Activated CD4-positive, alpha-beta T cell treated with anti-CD3 and anti-CD28 coated beads for 24 hours (primary cell): ENCODE results near the gene KCNH5.

Experiments used
- DNase-seq, 2 donors: peaks; one replicate each; pipeline ENCODE4 v3.0.0-alpha.2; 2020; ENCODE audit warnings: low read depth in 2 of 2

KCNH5 gene

GRCh38 chr14:63045234-63045611 is at the start of gene KCNH5:
Gene KCNH5, minus strand, starts transcription at chr14:63045458. Its CDS starts 272 bp downstream, at chr14:63045186.
- no peak for DNase-seq

GRCh38 chr14:63091394-63091996 is 46.2 kb upstream of the KCNH5 start:
- DNase-seq, result no peak

- DNase-seq, result no peak
These were observed 43.6 kb upstream of the KCNH5 start for GRCh38 chr14:63088865-63089264.

DNA sequence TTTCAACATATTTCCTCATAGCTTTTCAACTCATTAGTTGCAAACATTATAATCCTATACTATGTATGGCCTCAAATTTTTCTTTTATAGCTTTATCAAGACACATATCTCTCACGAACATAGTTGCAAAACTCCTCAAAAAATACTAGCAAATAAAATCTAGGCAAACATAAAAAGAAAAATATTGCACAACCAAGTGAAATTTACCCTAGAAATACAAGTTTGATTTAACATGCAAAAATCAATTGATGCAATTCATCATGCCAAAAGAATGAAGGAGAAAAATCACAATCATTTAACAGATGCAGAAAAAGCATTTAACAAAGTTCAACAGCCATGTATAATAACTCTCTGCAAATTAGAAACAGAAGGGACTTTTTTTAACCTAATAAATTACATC is 33.3 kb upstream of the KCNH5 start:
- DNase-seq, result no peak

- DNase-seq, result no peak
These were observed 31.2 kb upstream of the KCNH5 start for GRCh38 chr14:63076488-63076887.

DNA sequence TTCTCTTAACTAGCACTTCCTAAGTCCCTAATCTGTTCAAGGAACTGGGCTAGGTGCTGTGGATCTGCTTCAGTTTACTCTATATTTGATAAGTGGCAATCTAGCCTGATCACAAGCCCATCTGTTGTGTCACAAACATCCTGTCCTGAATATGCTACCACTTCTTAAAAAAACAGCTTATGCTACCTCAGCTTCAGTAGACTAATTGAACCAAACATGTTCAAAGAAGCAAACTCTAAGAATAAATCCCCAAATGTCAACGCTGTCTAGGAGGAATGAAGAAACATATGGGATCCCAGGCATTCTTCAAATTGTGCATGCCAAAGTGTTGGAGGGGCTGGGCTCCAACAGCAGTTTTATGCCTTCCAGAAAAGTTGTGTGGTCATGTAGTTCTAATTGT is 10.4 kb upstream of the KCNH5 start:
- no peak for DNase-seq

DNA sequence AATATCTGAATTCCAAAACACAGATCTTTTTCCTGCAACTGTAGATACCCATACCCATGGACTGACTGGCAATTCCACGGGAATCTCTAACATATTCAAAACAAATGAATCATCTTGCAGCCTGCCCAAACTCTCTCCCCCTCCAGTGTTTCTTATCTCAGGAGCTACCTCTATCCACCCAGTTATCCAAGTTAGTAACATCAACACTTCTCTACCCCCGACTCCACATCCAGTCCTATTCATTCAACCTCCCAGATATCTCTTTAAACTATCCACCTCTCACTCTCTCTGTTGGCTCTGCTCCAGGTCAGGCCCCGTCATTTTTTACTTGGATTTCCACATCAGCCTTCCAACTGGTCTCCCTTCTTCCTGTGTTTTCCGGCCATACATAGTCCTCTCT is 6.7 kb upstream of the KCNH5 start:
- DNase-seq, result no peak

DNA sequence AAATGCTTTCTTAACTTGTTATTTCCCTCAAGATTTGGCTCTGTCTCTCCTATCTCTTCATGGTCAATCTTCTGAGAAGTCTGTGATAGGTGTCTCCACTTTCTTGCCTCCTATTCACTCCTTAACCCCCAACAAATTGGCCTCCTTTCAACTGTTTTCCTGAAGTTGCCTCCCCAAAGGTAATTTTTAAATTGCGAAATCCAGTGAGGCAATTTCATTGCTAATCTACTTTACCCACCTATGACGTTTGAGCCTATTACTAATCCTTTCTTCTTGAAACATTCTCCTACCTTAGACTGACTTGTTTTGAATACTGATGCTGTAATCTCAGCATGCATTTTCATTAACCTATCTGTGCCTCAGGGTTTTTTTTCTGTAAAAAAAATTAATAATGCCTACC is 6.0 kb upstream of the KCNH5 start:
- no peak for DNase-seq

- DNase-seq, result no peak
These were observed 5.4 kb upstream of the KCNH5 start for GRCh38 chr14:63050694-63051093.

DNA sequence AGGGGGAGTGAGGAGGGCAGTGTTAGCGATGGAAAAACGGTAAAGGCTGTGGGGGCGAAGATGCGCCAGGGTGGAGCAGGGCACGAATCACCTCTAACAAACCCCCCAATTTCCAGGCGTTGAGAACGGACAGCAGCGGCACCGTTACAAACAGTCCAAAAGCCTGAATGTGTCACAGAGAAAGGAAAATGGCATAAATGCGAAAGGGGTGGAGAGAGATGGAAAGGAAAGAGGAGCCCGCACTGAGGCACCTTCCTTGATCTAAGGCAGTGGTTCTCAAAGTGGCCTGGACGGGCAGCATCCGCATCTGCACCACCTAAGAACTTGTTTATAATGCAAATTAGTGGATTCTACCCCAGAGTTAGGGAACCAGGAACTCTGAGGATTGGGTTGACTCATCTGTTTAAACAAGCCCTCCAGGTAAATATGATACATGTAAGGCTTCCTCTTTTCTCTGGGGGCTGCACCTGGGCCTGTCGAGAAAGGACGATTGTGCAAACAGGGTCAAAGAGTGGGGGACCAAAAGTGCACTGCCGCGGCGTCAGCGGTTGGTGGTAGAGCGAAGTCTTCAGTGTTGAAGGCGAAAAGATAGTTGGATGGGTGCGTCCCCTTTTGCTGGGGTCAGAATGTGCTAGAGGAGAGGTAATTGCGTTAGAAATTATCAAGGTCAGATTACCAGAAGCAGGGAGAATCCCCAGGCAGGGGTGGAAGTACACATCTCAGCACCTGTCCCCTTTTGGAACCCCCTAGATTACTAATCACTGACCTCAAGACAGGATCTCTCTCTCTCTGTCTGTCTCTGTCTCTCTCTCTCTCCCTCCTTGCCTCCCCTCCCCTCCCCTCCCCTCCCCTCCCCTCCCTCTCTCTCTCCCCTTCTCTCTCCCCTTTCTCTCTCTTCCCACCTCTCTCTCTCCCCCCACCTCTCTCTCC is 1.3 kb upstream of the KCNH5 start:
- DNase-seq, result no peak

DNA sequence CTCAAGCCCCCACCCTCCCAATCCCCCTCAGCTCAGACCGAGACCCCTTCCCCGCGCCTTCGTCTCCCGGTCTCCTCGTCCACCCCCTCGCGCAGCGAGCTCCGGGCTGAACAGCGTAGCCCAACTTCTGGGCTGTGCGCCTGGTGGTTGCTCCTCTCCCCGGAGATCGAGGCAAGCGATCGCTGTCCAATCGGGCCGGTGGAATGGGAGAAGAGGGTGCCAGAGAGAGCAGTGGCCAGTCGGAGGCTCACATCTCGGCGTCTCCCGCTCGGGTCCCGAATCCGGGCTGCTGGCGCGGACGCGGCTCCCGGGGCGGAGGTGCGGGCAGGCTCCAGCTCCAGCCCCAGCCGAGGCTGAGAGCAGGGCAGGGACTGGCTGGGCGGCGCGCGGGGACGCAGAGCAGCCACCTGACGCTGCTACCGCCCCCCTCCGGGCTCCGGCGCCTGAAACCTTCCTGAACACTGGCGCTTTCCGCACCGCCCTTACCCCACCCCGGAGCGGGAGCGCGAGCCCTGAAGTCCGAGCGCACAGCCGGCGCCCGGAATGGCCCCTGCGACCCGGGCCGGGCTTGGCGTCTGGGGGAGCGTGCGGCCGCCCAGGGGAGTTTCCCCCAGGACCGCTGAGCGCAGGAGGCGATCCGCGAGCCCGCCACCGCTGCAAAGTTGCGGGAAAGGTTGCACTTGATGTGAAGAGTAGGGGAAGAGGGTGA is 508 bp upstream of the KCNH5 start:
- no peak for DNase-seq

DNA sequence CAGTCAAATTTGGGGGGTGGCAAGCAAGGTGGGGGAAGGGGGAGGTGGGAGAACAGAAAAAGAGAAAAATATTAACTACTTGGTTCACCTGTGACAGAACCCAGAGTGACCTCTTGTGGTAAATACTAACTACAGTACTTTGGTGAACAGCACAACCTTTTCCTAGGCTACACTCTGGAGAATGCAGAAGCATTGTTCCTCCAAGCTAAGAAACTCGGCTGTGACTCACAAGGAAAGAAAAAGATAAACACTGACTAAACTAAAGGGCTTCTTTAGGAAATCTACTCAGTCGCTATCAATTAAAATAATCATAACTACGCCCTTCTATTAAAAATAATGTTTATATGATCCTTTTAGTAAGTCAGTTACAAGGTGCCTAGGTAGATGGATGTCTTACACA is 5.4 kb downstream of the KCNH5 start:
- DNase-seq, result no peak

DNA sequence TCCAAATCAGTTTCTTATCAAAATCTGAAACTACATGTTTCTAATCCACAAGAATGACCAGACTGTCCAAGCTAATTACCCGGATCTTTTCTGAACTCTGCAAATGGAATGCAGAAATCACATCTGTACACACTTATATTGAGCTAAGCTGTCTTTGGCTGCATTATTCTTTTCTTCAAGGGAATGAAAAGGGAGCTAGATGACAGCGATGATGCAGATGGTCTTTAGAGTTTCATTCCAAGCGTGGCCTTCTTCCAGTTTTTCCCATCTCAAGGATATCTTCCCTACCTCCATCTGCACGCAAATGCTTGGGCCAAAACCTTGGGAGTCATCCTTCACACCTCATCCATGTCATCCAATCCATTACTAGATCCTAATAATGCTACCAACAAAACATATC is 12.6 kb downstream of the KCNH5 start:
- DNase-seq, result no peak

GRCh38 chr14:63032076-63032475 is 13.2 kb downstream of the KCNH5 start:
- DNase-seq, result no peak

GRCh38 chr14:63030113-63030512 is 15.1 kb downstream of the KCNH5 start:
- no peak for DNase-seq

GRCh38 chr14:63027719-63028118 is 17.5 kb downstream of the KCNH5 start:
- no peak for DNase-seq

DNA sequence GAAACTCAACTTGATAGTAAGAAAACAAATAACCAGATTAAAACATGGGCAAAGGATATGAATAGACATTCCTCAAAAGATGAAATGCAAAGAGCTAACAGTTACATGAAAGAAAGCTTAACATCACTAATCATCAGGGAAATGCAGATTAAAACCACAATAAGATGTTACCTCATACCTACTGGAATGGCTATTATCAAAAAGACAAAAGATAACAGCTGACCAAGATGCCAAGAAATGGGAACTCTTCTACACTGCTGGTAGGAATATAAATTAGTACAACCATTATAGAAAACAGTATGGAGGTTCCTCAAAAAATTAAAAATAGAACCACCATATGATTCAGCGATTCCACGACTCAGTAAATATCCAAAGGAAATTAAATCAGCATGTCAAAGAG is 18.8 kb downstream of the KCNH5 start:
- no peak for DNase-seq

- DNase-seq, result no peak
These were observed 30.6 kb downstream of the KCNH5 start for GRCh38 chr14:63014621-63015020.

DNA sequence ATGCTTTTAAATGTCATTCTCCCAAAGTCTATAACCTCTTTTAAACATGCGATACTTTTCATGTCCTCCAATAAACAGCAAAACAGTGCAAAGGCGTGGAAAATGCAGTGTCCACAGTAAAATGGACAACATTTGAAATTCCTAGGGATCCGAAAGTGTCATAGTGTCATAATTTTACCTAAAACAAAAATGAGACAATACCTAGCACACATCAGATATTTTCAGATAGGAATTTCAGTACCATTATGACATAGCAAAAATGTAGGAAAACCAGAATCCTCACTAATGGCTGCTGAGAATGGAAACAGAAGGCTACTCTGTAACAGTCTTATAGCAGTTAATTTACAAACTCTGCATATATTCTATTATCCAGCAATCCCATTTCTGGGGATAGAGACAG is 33.1 kb downstream of the KCNH5 start:
- no peak for DNase-seq

- DNase-seq, result no peak
These were observed 33.6 kb downstream of the KCNH5 start for GRCh38 chr14:63011623-63012022.

DNA sequence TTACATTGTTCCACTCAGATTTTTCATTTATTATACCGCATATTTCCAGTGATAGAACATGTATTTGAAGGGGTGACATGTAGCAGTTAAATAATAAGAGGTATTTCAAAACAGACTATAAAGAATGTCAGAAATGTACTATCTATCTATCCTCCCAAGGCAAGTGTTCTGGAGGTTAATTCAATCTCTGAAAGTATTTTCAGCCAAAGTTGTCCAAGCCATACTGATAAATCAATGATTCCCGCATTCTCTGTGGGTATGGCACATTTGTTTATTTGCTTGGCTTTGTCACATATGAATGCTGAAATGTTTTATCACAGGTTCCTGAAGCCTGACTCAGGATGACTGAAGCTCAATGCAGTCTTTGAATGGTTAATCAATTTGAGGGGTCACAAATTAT is 35.8 kb downstream of the KCNH5 start:
- DNase-seq, result no peak

DNA sequence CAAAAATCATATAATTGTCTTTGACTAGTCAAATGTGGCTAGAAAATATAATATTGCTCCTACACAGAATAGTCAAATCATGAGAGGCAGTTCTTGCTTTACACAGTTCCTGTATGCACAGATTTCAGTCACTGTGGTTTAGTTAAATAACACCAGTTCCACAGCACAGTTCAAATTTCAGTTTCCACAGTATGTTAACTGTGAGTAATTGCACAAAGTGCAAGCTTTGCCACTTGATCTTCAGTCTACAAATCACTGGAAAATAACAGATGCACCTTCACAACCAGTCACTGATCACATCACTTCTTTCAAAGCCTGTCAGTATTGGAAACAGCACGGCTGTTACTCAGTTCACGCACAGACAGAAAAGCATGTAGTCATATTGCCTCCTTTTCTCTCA is 38.7 kb downstream of the KCNH5 start:
- DNase-seq, result no peak

- DNase-seq, result no peak
These were observed 51.2 kb downstream of the KCNH5 start for GRCh38 chr14:62994096-62994495.
